Prostate gland (tissue), 2 donors: ENCODE measurements around the gene OR2AP1. TPM values are rescaled to one million over a fixed set of nuclear protein-coding genes. Genes with fewer than 3 reads are reported as not detected.
"Not testable (repeated sequence)": the region's sequence is repeated elsewhere in the genome, so short reads cannot be mapped to it uniquely, and the experiment has no call there.

Experiments used
- DNase-seq: peaks from one replicate; pipeline ENCODE4 v3.0.0-alpha.2; 2019; ENCODE audit warnings: low spot score
- H3K27ac ChIP-seq, 2 donors: fragments of 200-600 bp; sonication (generic); 2 replicates each; pipeline ENCODE4 v1.5.1; 2017 to 2019
- H3K27me3 ChIP-seq: fragments of 200-600 bp; sonication (generic); replicated peaks from 2 replicates; pipeline ENCODE4 v1.5.1; 2019; ENCODE audit not compliant: insufficient read depth
- H3K36me3 ChIP-seq, 2 donors: fragments of 200-600 bp; sonication (generic); 1 replicate in 1 of 2; 2 replicates in 1 of 2; pipeline versions ENCODE4 v1.5.1 to v1.8.1; 2017 to 2019
- H3K4me1 ChIP-seq: fragments of 200-600 bp; sonication (generic); replicated peaks from 2 replicates; pipeline ENCODE4 v1.5.1; 2019
- H3K4me3 ChIP-seq, 2 donors: fragments of 200-600 bp; sonication (generic); 2 replicates each; pipeline ENCODE4 v1.5.1; 2017 to 2019
- H3K9me3 ChIP-seq: fragments of 200-600 bp; sonication (generic); 2 replicates; pipeline ENCODE4 v1.5.1; 2017
- POLR2A ChIP-seq: fragments of 450-650 bp; IDR thresholded peaks from one replicate; pipeline ENCODE4 v1.6.1; 2016; ENCODE audit warnings: antibody characterized with exemption, mild to moderate bottlenecking
- POLR2AphosphoS5 ChIP-seq: sonication (generic); formaldehyde crosslinking; IDR thresholded peaks from one replicate; pipeline ENCODE4 v1.6.1; 2017; ENCODE audit warnings: antibody characterized with exemption
- WGBS: methylation state at CpG from one replicate; pipeline ENCODE4 v1.1.5; 2018; 5-methylcytosine and 5-hydroxymethylcytosine counted together
- intact Hi-C: fragments of 100-400 bp; cut with DNase I; formaldehyde crosslinking; loops from one replicate; pipeline ENCODE4 v1.14.2; 2022
- total RNA-seq, 2 donors: library from RNA; depleted of rRNA; stranded (reverse); fragments of >200 nt; gene quantifications; one replicate each; pipeline ENCODE4 v1.1.0, GENCODE V29; 2016
- TF ChIP-seq, protein P1 (sequence below), 4 experiments: fragments of 200-600 bp in 2 of 4; fragments of 450-650 bp in 2 of 4; sonication (generic) in 2 of 4; IDR thresholded peaks; 1 replicate in 3 of 4; 2 replicates in 1 of 4; pipeline ENCODE4 v1.5.1; 2016 to 2019; ENCODE audit warnings: antibody characterized with exemption in 4 of 4, mild to moderate bottlenecking in 2 of 4, moderate library complexity in 2 of 4

The OR2AP1 gene
- total RNA-seq, result not detected

DNA sequence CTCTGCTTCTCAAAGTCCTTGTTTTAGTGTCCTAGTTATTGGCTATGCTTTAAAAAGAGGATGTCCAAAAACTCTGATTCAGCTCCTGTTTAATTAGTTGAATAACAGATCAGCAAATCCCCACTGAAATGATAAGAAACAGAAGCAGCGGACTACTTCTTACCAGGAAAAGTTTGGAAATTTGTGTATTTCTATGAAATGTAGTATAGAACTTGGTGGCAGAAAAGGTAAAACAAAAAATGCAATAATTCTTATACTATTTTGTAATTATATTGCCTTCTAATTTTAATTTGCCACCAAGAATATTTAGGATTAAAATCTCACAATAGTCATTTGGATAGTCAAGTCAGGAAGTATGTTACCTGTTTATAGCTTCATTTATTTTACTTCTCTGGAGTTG lies at the start of gene OR2AP1:
Gene OR2AP1 (plus strand): TSS at position 301 of the 400 bp plus-strand sequence. CDS start 1,947 bp downstream, outside the sequence.
- peaks cover 2% of the 10 kb centered on the region for H3K27me3 ChIP-seq
- H3K27ac ChIP-seq, result no peak within 1 kb of the TSS
- TF ChIP-seq POLR2A, result no peak
- TF ChIP-seq, protein P1, sequence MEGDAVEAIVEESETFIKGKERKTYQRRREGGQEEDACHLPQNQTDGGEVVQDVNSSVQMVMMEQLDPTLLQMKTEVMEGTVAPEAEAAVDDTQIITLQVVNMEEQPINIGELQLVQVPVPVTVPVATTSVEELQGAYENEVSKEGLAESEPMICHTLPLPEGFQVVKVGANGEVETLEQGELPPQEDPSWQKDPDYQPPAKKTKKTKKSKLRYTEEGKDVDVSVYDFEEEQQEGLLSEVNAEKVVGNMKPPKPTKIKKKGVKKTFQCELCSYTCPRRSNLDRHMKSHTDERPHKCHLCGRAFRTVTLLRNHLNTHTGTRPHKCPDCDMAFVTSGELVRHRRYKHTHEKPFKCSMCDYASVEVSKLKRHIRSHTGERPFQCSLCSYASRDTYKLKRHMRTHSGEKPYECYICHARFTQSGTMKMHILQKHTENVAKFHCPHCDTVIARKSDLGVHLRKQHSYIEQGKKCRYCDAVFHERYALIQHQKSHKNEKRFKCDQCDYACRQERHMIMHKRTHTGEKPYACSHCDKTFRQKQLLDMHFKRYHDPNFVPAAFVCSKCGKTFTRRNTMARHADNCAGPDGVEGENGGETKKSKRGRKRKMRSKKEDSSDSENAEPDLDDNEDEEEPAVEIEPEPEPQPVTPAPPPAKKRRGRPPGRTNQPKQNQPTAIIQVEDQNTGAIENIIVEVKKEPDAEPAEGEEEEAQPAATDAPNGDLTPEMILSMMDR (IDR thresholded peaks at IDR 0.05), result no peak
- TF ChIP-seq POLR2AphosphoS5, result no peak
- 98% methylated on average over 1 of the region's 1 CpG for WGBS
- no peaks in the 10 kb centered on the region for H3K36me3 ChIP-seq
- no peak for DNase-seq
- H3K9me3 ChIP-seq, result no peaks in the 10 kb centered on the region
- intact Hi-C loops, result no loop called here
- no peak within 1 kb of the TSS for H3K4me3 ChIP-seq
- H3K4me1 ChIP-seq, result no peaks in the 10 kb centered on the region

DNA sequence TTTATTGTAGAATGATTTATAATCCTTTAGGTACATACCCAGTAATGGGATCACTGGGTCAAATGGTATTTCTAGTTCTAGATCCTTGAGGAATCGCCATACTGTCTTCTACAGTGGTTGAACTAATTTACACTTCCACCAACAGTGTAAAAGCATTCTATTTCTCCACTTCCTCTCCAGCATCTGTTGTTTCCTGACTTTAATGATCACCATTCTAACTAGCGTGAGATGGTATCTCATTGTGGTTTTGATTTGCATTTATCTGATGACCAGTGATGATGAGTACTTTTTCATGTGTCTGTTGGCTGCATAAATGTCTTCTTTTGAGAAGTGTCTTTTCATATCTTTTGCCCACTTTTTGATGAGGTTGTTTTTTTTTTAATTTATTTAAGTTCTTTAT lies 24.0 kb upstream of the OR2AP1 start:
- H3K4me1 ChIP-seq, H3K9me3 ChIP-seq, DNase-seq, H3K36me3 ChIP-seq, H3K4me3 ChIP-seq, H3K27ac ChIP-seq, intact Hi-C loops, H3K27me3 ChIP-seq: not testable (repeated sequence)
- WGBS, result 79% methylated on average over 2 of the region's 2 CpGs

GRCh38 chr12:55548756-55549155 lies 23.5 kb upstream of the OR2AP1 start:
- Histone ChIP-seq H3K4me1 (no peaks in the 10 kb centered on the region), H3K36me3 (no peaks in the 10 kb centered on the region), H3K27me3 (no peaks in the 10 kb centered on the region), H3K9me3 (no peaks in the 10 kb centered on the region), H3K27ac (no peak overlapping the region), H3K4me3 (no peak overlapping the region)
- no peak for TF ChIP-seq POLR2AphosphoS5
- TF ChIP-seq, protein P1 (IDR thresholded peaks at IDR 0.05), result no peak
- TF ChIP-seq POLR2A, result no peak
- no peak for DNase-seq
- intact Hi-C loops, result no loop called here

DNA sequence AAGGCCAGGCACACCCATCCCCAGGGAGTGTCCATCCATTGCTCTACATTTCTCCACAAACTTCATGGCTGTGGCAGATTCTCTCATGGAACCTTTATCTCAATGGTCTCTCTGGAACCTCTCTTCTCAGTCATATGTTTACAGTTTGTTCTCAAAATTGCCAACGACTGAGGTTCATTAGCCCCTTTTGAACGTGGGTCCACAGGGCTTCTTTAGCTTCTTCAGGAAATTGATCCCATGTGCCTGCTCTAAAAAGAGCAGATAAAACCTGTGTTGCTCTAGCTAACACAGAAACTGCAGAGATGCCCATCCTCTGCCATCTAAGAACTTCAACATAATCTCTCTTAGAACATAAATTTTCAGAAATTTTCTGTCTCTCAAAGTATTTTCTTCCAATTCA lies 23.0 kb upstream of the OR2AP1 start, which contains the start of gene OR6C4:
Gene OR6C4 (plus strand): TSS at position 301 of the 400 bp plus-strand sequence. CDS start 1,625 bp downstream, outside the sequence.
- no peak for DNase-seq
- 30% methylated on average over 2 of the region's 2 CpGs for WGBS
- H3K27me3 ChIP-seq, result no peaks in the 10 kb centered on the region
- no peak within 1 kb of the TSS for H3K4me3 ChIP-seq
- no peaks in the 10 kb centered on the region for H3K36me3 ChIP-seq
- H3K27ac ChIP-seq, result no peak within 1 kb of the TSS
- no peaks in the 10 kb centered on the region for H3K4me1 ChIP-seq
- intact Hi-C loops, result no loop called here
- no peak for TF ChIP-seq POLR2A
- TF ChIP-seq, protein P1 (IDR thresholded peaks at IDR 0.05), result no peak
- TF ChIP-seq POLR2AphosphoS5, result no peak
- no peaks in the 10 kb centered on the region for H3K9me3 ChIP-seq

DNA sequence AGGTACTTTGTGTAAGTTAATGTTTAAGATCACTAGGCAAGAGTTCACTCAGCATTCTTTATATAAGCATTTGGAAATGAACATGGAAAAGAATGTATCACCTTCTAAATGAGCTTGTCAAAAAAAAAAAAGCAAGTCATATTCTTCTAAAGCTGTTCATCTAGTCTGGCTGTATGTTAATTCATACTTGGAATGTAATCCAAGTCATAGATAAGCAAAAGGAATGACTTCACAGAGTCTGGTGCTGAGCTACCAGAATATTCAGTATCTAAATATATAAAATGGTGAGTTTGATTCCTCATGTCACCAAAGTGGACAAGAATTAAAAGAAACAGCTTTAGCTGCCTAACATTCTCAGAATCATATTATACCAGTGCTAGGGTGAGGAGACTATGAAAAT lies 18.0 kb upstream of the OR2AP1 start:
- no peak overlapping the region for H3K4me3 ChIP-seq
- DNase-seq, result no peak
- no peaks in the 10 kb centered on the region for H3K36me3 ChIP-seq
- H3K9me3 ChIP-seq, result no peaks in the 10 kb centered on the region
- no peaks in the 10 kb centered on the region for H3K27me3 ChIP-seq
- no peak overlapping the region for H3K27ac ChIP-seq
- no peak for TF ChIP-seq POLR2A
- no peak for TF ChIP-seq POLR2AphosphoS5
- TF ChIP-seq, protein P1 (IDR thresholded peaks at IDR 0.05), result no peak
- intact Hi-C loops, result no loop called here
- H3K4me1 ChIP-seq, result no peaks in the 10 kb centered on the region

DNA sequence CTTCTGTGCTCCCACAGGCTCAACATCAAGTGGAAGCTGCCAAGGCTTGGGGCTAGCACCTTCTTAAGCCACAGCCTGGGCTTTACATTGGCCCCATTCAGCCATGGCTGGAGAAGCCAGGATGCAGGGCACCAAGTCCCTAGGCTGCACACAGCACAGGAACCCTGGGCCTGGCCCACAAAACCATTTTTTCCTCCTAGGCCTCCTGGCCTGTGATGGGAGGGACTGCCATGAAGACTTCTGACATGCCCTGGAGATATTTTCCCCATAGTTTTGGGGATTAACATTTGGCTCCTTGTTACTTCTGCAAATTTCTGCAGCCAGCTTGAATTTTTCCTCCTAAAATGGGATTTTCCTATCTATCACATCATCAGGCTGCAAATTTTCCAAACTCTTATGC lies 2.2 kb upstream of the OR2AP1 start:
- H3K36me3 ChIP-seq, DNase-seq, H3K27ac ChIP-seq, H3K4me1 ChIP-seq, H3K9me3 ChIP-seq, H3K27me3 ChIP-seq, intact Hi-C loops, H3K4me3 ChIP-seq: not testable (repeated sequence)

- intact Hi-C loops, H3K27me3 ChIP-seq, H3K9me3 ChIP-seq, H3K27ac ChIP-seq, DNase-seq, H3K36me3 ChIP-seq, H3K4me3 ChIP-seq, H3K4me1 ChIP-seq: not testable (repeated sequence)
- 97% methylated on average over 1 of the region's 1 CpG for WGBS
Measured at GRCh38 chr12:55570689-55571088, 1.6 kb upstream of the OR2AP1 start.
